GM12878 (cell line): ENCODE results near the gene SELE. TPM values are rescaled to one million over a fixed set of nuclear protein-coding genes. Genes with fewer than 3 reads are reported as not detected.
"Not testable (repeated sequence)": the region's sequence is repeated elsewhere in the genome, so short reads cannot be mapped to it uniquely, and the experiment has no call there.

Experiments used
- ATAC-seq: fragments of 200-7000 bp; cut with Tn5 transposase; 3 replicates; pipeline ENCODE4 v1.9.1; 2020; ENCODE audit warnings: mild to moderate bottlenecking, moderate library complexity
- BruUV-seq: library from RNA; stranded (reverse); fragments of 400-500 nt; replicated peaks from 2 replicates; lab custom pipeline; 2021; lab: Mats Ljungman, UMichigan
- CTCF ChIA-PET: fragments of 300-600 bp; sonication (Branson Sonifier 250); formaldehyde crosslinking; extraction: SDS; loops from one replicate; lab custom pipeline; 2021; ENCODE audit warnings: inconsistent platforms; lab: Yijun Ruan, JAX
- POLR2A ChIA-PET: fragments of 350-600 bp; formaldehyde crosslinking; extraction: SDS; loops from one replicate; lab custom pipeline; 2021; ENCODE audit warnings: inconsistent platforms; lab: Charles Lee
- RAD21 ChIA-PET: fragments of 300-600 bp; sonication (Branson Sonifier 250); formaldehyde crosslinking; loops from one replicate; lab custom pipeline; 2023; ENCODE audit warnings: antibody characterized with exemption; ENCODE audit not compliant: unreplicated experiment; lab: Charles Lee
- SMC1A ChIA-PET: fragments of 300-600 bp; sonication (Branson Sonifier 250); formaldehyde crosslinking; loops from one replicate; lab custom pipeline; 2023; ENCODE audit not compliant: unreplicated experiment, uncharacterized antibody; lab: Charles Lee
- DNase-seq: peaks from one replicate; pipeline ENCODE4 v3.0.0-alpha.2; 2011; ENCODE audit warnings: low read depth, low spot score
- FAIRE-seq: peaks from 3 replicates; lab custom pipeline; 2011; peaks lifted over from hg19 to GRCh38; lab: Jason Lieb, UNC
- H2AFZ ChIP-seq: 2 replicates; pipeline ENCODE4 v1.6.0; 2011; ENCODE audit warnings: low read depth, low read length, control low read depth; ENCODE audit not compliant: control insufficient read depth
- H3K27ac ChIP-seq: 2 replicates; pipeline ENCODE4 v1.5.1; 2011; ENCODE audit warnings: control low read depth; ENCODE audit not compliant: control insufficient read depth, insufficient read depth
- H3K27me3 ChIP-seq, 2 experiments: replicated peaks in 1 of 2; 2 replicates each; pipeline versions ENCODE4 v1.6.0 to v1.6.1; 2011; ENCODE audit warnings: low read length in 1 of 2; ENCODE audit not compliant: control insufficient read depth in 2 of 2, insufficient read depth in 2 of 2
- H3K36me3 ChIP-seq, 2 experiments: 2 replicates each; pipeline ENCODE4 v1.5.1; 2011; ENCODE audit warnings: low read length in 1 of 2; ENCODE audit not compliant: control insufficient read depth in 2 of 2, insufficient read depth in 2 of 2
- H3K4me1 ChIP-seq: 2 replicates; pipeline ENCODE4 v1.6.1; 2011; ENCODE audit warnings: mild to moderate bottlenecking, low read length, moderate library complexity, mixed read lengths; ENCODE audit not compliant: control insufficient read depth, insufficient read depth
- H3K4me2 ChIP-seq: 2 replicates; pipeline ENCODE4 v1.6.0; 2011; ENCODE audit warnings: control low read depth; ENCODE audit not compliant: control insufficient read depth, insufficient read depth
- H3K4me3 ChIP-seq: fragments of 200-600 bp; sonication (generic); 2 replicates; pipeline ENCODE4 v1.5.1; 2016
- H3K79me2 ChIP-seq: 2 replicates; pipeline ENCODE4 v1.6.0; 2011; ENCODE audit warnings: low read length; ENCODE audit not compliant: control insufficient read depth, insufficient read depth
- H3K9ac ChIP-seq: 2 replicates; pipeline ENCODE4 v1.8.0; 2011; ENCODE audit warnings: low read length, control low read depth, mixed read lengths; ENCODE audit not compliant: control insufficient read depth, insufficient read depth
- H3K9me3 ChIP-seq: replicated peaks from 3 replicates; pipeline ENCODE4 v1.5.1; 2011; ENCODE audit warnings: mild to moderate bottlenecking, low read length; ENCODE audit not compliant: control insufficient read depth, insufficient read depth
- H4K20me1 ChIP-seq: 2 replicates; pipeline ENCODE4 v1.6.0; 2011; ENCODE audit not compliant: control insufficient read depth, insufficient read depth
- WGBS: methylation state at CpG from one replicate; pipeline ENCODE4 v1.1.6; 2016; ENCODE audit warnings: low lambda C conversion rate; ENCODE audit not compliant: insufficient replicate concordance, insufficient coverage; ENCODE audit errors: missing lambda C conversion rate; 5-methylcytosine and 5-hydroxymethylcytosine counted together
- in situ Hi-C: fragments of 300-500 bp; cut with MboI; formaldehyde crosslinking; loops from 9 replicates; pipeline ENCODE4 v1.14.3; 2018; ENCODE audit warnings: mixed read lengths
- intact Hi-C: fragments of 100-400 bp; cut with micrococcal nuclease; formaldehyde crosslinking; loops from one replicate; pipeline ENCODE4 v1.14.2; 2022; ENCODE audit not compliant: unreplicated experiment
- polyA plus RNA-seq, 11 experiments: library from polyadenylated mRNA; depleted of rRNA in 4 of 11; unstranded in 6 of 11; stranded (reverse) in 5 of 11; fragments of >200 nt; fragmentation: Nextera tagmentation in 4 of 11; fragmentation: Illumina TruSeq in 1 of 11; extraction: Ambion mirVana in 4 of 11; extraction: Trizol in 1 of 11; gene quantifications; 1 replicate in 1 of 11; 2 replicates in 10 of 11; pipeline versions ENCODE4 v1.2.1 to v1.2.3, GENCODE V29; 2011 to 2016; ENCODE audit warnings: inconsistent platforms in 2 of 11, missing spikeins in 2 of 11, low read depth in 1 of 11
- total RNA-seq, 4 experiments: library from RNA; depleted of rRNA in 3 of 4; stranded (reverse); fragments of >200 nt in 3 of 4; fragmentation: Illumina TruSeq in 1 of 4; extraction: Trizol in 1 of 4; gene quantifications; 2 replicates each; pipeline versions ENCODE4 v1.2.1 to v1.2.3, GENCODE V29; 2013 to 2021

The SELE gene
- total and polyA plus RNA-seq, 10 of the 15 experiments (the other 5 are each of a cell fraction or from before 2014, with no cell fraction given) = not detected

DNA sequence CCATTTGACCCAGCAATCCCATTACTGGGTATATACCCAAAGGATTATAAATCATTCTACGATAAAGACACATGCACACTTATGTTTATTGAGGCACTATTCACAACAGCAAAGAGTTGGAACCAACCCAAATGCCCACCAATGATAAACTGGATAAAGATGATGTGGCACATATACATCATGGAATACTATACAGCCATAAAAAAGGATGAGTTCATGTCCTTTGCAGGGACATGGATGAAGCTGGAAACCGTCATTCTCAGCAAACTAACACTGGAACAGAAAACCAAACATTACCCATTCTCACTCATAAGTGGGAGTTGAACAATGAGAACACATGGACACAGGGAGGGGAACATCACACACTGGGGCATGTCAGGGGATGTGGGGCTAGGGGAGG, 18.8 kb downstream of the SELE start:
- H3K4me3 ChIP-seq, POLR2A ChIA-PET, H3K4me2 ChIP-seq, H2AFZ ChIP-seq, FAIRE-seq, H4K20me1 ChIP-seq, H3K4me1 ChIP-seq, H3K9ac ChIP-seq, H3K79me2 ChIP-seq, H3K27ac ChIP-seq, H3K27me3 ChIP-seq, H3K36me3 ChIP-seq, in situ Hi-C loops, ATAC-seq, BruUV-seq, DNase-seq, H3K9me3 ChIP-seq: not testable (repeated sequence)
- CTCF ChIA-PET = interaction anchor here (1.2 to 5.0 kb wide), 2 partner anchors 113 to 169 kb away, joined by 5 to 193 read pairs; no protein-coding TSS in a partner anchor
- 53% methylated on average over 2 of the region's 2 CpGs for whole genome bisulfite sequencing
- SMC1A ChIA-PET = interaction anchor here (1.1 to 4.9 kb wide), 2 partner anchors 112 to 1459 kb away, joined by 3 to 154 read pairs; no protein-coding TSS in a partner anchor
- intact Hi-C loops = loop anchor here (10.0 kb wide), 1 partner anchor 1110 kb away; no protein-coding TSS in a partner anchor
- RAD21 ChIA-PET = interaction anchor here (1.1 to 1.3 kb wide), 2 partner anchors 114 to 128 kb away, joined by 3 to 4 read pairs; partner anchors contain the start of gene F5

GRCh38 chr1:169713090-169713489, 20.8 kb downstream of the SELE start:
- intact Hi-C loops = loop anchor here (1.0 to 10.0 kb wide), 3 partner anchors 228 to 1108 kb away; partner anchors contain the start of gene SLC19A2
- H3K9ac ChIP-seq, in situ Hi-C loops, H3K36me3 ChIP-seq, H3K27ac ChIP-seq, H3K9me3 ChIP-seq, FAIRE-seq, H3K27me3 ChIP-seq, BruUV-seq, H3K4me1 ChIP-seq, DNase-seq, H3K4me3 ChIP-seq, H4K20me1 ChIP-seq, ATAC-seq, H2AFZ ChIP-seq, H3K4me2 ChIP-seq: not testable (repeated sequence)
- CTCF ChIA-PET = interaction anchor here (1.0 to 5.0 kb wide), 24 partner anchors 9 to 206 kb away, joined by 3 to 193 read pairs (median 10); partner anchors contain the start of gene F5
- SMC1A ChIA-PET = interaction anchor here (0.7 to 4.9 kb wide), 19 partner anchors 9 to 167 kb away, joined by 3 to 154 read pairs (median 7); partner anchors contain the start of gene F5
- RAD21 ChIA-PET = interaction anchor here (0.6 to 2.2 kb wide), 10 partner anchors 9 to 1389 kb away, joined by 3 to 98 read pairs (median 6); no protein-coding TSS in a partner anchor
- WGBS = 85% methylated on average over 5 of the region's 5 CpGs
- POLR2A ChIA-PET = interaction anchor here (1.2 kb wide), 1 partner anchor 19 kb away, joined by 3 read pairs; no protein-coding TSS in a partner anchor
- peaks cover 22% of the 10 kb centered on the region for H3K79me2 ChIP-seq
